HG03457 (cell line): ENCODE measurements around the gene MTHFS.
"Not testable (repeated sequence)": the region's sequence is repeated elsewhere in the genome, so short reads cannot be mapped to it uniquely, and the experiment has no call there.

Experiments used
- ATAC-seq: cut with Tn5 transposase; IDR thresholded peaks from one replicate; pipeline ENCODE4 v1.9.1; 2021; ENCODE audit warnings: moderate number of reproducible peaks; ENCODE audit not compliant: unreplicated experiment

The MTHFS gene

GRCh38 chr15:79896634-79897379 lies at the start of gene MTHFS:
Gene MTHFS (minus strand): TSS chr15:79897014. CDS start chr15:79896988, 26 bp downstream.
- ATAC-seq: peak; percentile 58

- no peak for ATAC-seq
Measured at GRCh38 chr15:79944622-79945021, 47.8 kb upstream of the MTHFS start.

DNA sequence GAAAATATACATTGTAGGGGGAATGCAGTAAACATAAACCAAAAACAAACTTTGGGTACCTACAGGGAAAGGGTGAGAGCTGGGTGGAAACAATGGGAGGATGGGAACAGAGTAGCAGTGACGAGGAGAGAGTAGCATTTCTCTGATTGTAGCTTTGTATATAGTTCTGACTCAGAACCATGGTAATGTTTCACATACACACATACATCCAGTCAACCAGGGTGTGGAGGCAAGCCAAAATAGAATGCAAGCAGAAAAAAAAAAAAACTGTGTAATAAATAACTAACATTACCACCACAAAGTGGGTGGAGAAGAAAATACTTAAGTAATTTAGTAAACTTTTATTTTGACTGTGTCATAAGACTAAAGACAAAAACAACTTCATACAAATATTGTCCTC lies 47.0 kb upstream of the MTHFS start:
- peak; percentile 76 for ATAC-seq

- ATAC-seq: no peak
Measured at GRCh38 chr15:79942741-79943481, 46.1 kb upstream of the MTHFS start.

GRCh38 chr15:79939399-79939798 lies 42.6 kb upstream of the MTHFS start:
- ATAC-seq: no peak

GRCh38 chr15:79938143-79938542 lies 41.3 kb upstream of the MTHFS start:
- ATAC-seq: no peak

DNA sequence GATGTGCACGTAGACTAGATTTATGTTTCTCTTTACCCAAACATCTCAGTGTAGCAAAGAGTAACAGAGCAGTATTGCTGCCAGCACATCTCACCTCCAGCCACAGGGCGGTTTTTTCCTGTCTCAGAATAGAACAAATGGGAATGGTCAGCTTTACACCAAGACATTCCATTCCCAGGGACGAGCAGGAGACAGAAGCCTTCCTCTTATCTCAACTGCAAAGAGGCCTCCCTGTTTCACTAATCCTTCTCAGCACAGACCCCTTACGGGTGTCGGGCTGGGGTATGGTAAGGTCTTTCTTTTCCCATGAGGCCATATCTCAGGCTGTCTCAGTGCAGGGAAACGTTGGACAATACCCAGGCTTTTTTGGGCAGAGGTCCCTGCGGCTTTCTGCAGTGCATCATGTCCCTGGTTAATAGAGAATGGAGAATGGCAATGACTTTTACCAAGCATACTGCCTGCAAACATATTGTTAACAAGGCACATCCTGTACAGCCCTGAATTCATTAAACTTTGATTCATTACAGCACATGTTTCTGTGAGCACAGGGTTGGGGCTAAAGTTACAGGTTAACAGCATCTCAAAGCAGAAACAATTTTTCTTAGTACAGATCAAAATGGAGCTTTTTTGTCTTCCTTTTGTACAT lies 38.9 kb upstream of the MTHFS start:
- ATAC-seq: not testable (repeated sequence)

DNA sequence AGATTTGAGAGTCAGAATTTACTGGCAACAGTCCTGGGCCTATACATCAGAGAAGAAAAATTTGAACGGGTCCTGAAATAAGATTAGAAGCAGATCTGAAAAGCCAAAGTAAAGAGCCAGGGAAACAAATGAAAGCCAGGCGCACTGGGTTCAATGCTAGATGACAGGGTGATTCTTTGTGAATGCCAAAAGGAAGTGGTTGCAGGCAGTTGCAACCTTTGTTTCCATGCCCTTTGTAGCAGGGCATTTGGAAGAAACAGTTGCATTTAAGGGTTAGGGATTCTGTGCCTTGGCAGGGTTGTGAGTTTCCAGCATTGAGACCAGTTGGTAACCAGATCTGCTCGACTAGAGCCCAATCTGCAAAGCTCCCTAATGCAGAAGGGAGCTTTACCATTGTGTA lies 36.4 kb upstream of the MTHFS start:
- ATAC-seq: no peak

DNA sequence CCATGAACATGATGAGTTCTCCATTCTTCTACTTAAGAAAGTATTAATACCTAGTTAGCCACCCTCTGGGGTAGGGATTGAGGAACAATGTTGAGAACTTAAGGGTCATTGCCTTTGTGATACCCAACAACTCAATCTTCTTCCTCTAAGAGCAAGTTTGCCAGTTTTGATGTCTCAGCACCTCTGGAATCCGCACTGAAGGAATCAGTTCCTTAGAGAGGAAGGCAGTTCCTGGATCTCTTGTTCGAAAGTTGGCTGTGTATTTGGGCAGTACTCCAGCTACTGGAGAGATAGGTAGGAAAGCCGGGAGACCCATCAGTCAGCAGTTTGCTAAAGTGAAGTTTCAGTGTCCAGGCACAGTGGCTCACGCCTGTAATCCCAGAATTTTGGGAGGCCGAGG lies 35.6 kb upstream of the MTHFS start:
- no peak for ATAC-seq

GRCh38 chr15:79930516-79930915 lies 33.7 kb upstream of the MTHFS start:
- no peak for ATAC-seq

- ATAC-seq: no peak
Measured at GRCh38 chr15:79929412-79929811, 32.6 kb upstream of the MTHFS start.

- ATAC-seq: not testable (repeated sequence)
Measured at GRCh38 chr15:79926116-79926515, 29.3 kb upstream of the MTHFS start.

- ATAC-seq: no peak
Measured at GRCh38 chr15:79924379-79924778, 27.6 kb upstream of the MTHFS start.

GRCh38 chr15:79923515-79924169 lies 26.8 kb upstream of the MTHFS start:
- peak; percentile 87 for ATAC-seq

GRCh38 chr15:79923079-79923514 lies 26.3 kb upstream of the MTHFS start:
- peak; percentile 34 for ATAC-seq

- ATAC-seq: no peak
Measured at GRCh38 chr15:79922512-79923078, 25.8 kb upstream of the MTHFS start.

- ATAC-seq: no peak
Measured at GRCh38 chr15:79919749-79920511, 23.1 kb upstream of the MTHFS start.

DNA sequence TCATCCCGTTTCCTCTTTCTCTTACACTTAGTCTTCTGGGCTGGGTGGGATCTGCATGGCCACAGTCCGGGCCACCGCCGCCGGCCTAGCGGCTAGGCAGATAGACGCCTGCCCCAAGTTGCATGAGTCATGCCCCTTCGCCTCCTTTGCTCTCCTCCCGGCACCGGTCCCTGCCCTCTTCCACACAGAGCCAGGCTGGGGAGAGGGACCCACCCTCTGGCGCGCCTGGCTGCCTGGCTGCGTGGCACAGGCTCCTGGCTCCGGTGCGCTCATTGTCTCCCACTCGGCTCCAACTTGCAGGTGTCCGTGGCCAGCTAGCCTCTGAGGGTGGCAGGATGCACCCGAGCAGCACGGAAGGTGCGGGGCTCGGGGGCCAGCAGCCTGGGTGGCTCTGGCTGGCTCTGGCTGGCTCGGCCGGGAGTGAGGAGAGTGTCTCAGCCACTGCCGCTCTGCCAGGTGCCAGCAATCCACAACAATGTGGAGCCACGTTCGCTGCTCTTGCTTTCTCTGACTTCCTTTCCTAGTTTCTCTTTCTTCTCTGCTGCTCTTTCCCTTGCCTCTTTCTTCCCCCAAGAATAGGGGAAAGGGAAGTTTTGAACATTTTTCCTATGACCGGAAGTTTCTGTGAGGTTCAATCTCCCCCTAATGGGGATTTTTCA lies 22.4 kb upstream of the MTHFS start:
- ATAC-seq: no peak

GRCh38 chr15:79918278-79918677 lies 21.5 kb upstream of the MTHFS start:
- ATAC-seq: no peak
